HEK293 (cell line): ENCODE measurements around the gene VASH2.

Experiments used
- BCL11B ChIP-seq: fragments of 450-650 bp; formaldehyde crosslinking; IDR thresholded peaks from 2 replicates; pipeline ENCODE4 v1.5.1; 2016; ENCODE audit warnings: low read depth, missing biosample characterization, missing genetic modification characterization
- GLIS1 ChIP-seq: fragments of 450-650 bp; formaldehyde crosslinking; IDR thresholded peaks from 2 replicates; pipeline ENCODE4 v1.5.1; 2016; ENCODE audit warnings: missing biosample characterization, missing genetic modification characterization
- GLIS2 ChIP-seq: fragments of 450-650 bp; formaldehyde crosslinking; IDR thresholded peaks from 2 replicates; pipeline ENCODE4 v1.5.1; 2016; ENCODE audit warnings: missing biosample characterization, missing genetic modification characterization
- HOXA7 ChIP-seq: sonication (generic); formaldehyde crosslinking; IDR thresholded peaks from 2 replicates; pipeline ENCODE4 v1.8.1; 2022; ENCODE audit warnings: missing genetic modification reagents, borderline replicate concordance
- KLF10 ChIP-seq: fragments of 450-650 bp; IDR thresholded peaks from 2 replicates; pipeline ENCODE4 v1.5.1; 2018; ENCODE audit warnings: missing biosample characterization, mild to moderate bottlenecking, missing genetic modification characterization
- OSR2 ChIP-seq: fragments of 450-650 bp; formaldehyde crosslinking; IDR thresholded peaks from 2 replicates; pipeline ENCODE4 v1.5.1; 2016; ENCODE audit warnings: missing biosample characterization, missing genetic modification characterization
- PBX3 ChIP-seq: sonication (generic); formaldehyde crosslinking; IDR thresholded peaks from 2 replicates; pipeline ENCODE4 v1.8.1; 2022; ENCODE audit warnings: mild to moderate bottlenecking, moderate library complexity, missing genetic modification reagents
- REPIN1 ChIP-seq: fragments of 450-650 bp; formaldehyde crosslinking; IDR thresholded peaks from 2 replicates; pipeline ENCODE4 v1.5.1; 2017; ENCODE audit warnings: missing biosample characterization, missing genetic modification characterization, low read depth
- SALL2 ChIP-seq: fragments of 450-650 bp; formaldehyde crosslinking; IDR thresholded peaks from 2 replicates; pipeline ENCODE4 v1.5.0; 2017; ENCODE audit warnings: missing biosample characterization, mild to moderate bottlenecking, missing genetic modification characterization, borderline replicate concordance
- SETDB1 ChIP-seq: IDR thresholded peaks from one replicate; pipeline ENCODE4 v1.6.1; 2017; ENCODE audit warnings: mild to moderate bottlenecking, low read length, moderate library complexity, mixed read lengths; ENCODE audit not compliant: insufficient read length
- SP7 ChIP-seq: fragments of 450-650 bp; formaldehyde crosslinking; IDR thresholded peaks from 2 replicates; pipeline ENCODE4 v1.5.1; 2016; ENCODE audit warnings: missing biosample characterization, missing genetic modification characterization
- TCF7L2 ChIP-seq: IDR thresholded peaks from 2 replicates; pipeline ENCODE4 v1.6.1; 2011; ENCODE audit warnings: low read depth, mild to moderate bottlenecking, inconsistent platforms, low read length, moderate library complexity, borderline replicate concordance
- ZFP41 ChIP-seq: fragments of 450-650 bp; formaldehyde crosslinking; IDR thresholded peaks from 2 replicates; pipeline ENCODE4 v1.5.1; 2016; ENCODE audit warnings: missing biosample characterization, missing genetic modification characterization, borderline replicate concordance
- ZIC2 ChIP-seq: fragments of 450-650 bp; formaldehyde crosslinking; IDR thresholded peaks from 2 replicates; pipeline ENCODE4 v1.5.1; 2016; ENCODE audit warnings: missing biosample characterization, missing genetic modification characterization
- ZNF138 ChIP-seq: fragments of 450-650 bp; formaldehyde crosslinking; IDR thresholded peaks from 2 replicates; pipeline ENCODE4 v1.5.1; 2016; ENCODE audit warnings: missing biosample characterization, missing genetic modification characterization, borderline replicate concordance
- ZNF174 ChIP-seq: fragments of 450-650 bp; formaldehyde crosslinking; IDR thresholded peaks from 2 replicates; pipeline ENCODE4 v1.5.0; 2017; ENCODE audit warnings: missing biosample characterization, mild to moderate bottlenecking, missing genetic modification characterization
- ZNF175 ChIP-seq: fragments of 450-650 bp; formaldehyde crosslinking; IDR thresholded peaks from 2 replicates; pipeline ENCODE4 v1.5.1; 2016; ENCODE audit warnings: missing biosample characterization, missing genetic modification characterization
- ZNF202 ChIP-seq: fragments of 450-650 bp; formaldehyde crosslinking; IDR thresholded peaks from 2 replicates; pipeline ENCODE4 v1.5.1; 2016; ENCODE audit warnings: missing biosample characterization, missing genetic modification characterization, borderline replicate concordance
- ZNF37A ChIP-seq: fragments of 450-650 bp; IDR thresholded peaks from 2 replicates; pipeline ENCODE4 v1.5.1; 2018; ENCODE audit warnings: missing biosample characterization, missing genetic modification characterization
- ZNF391 ChIP-seq: fragments of 450-650 bp; formaldehyde crosslinking; IDR thresholded peaks from 2 replicates; pipeline ENCODE4 v1.5.1; 2016; ENCODE audit warnings: low read depth, missing biosample characterization, missing genetic modification characterization, borderline replicate concordance
- ZNF433 ChIP-seq: fragments of 450-650 bp; formaldehyde crosslinking; IDR thresholded peaks from 2 replicates; pipeline ENCODE4 v1.5.1; 2016; ENCODE audit warnings: missing biosample characterization, missing genetic modification characterization, low read depth
- ZNF473 ChIP-seq: fragments of 450-650 bp; formaldehyde crosslinking; IDR thresholded peaks from 2 replicates; pipeline ENCODE4 v1.5.1; 2017; ENCODE audit warnings: missing biosample characterization, missing genetic modification characterization
- ZNF521 ChIP-seq: fragments of 450-650 bp; formaldehyde crosslinking; IDR thresholded peaks from 2 replicates; pipeline ENCODE4 v1.5.1; 2017; ENCODE audit warnings: missing biosample characterization, mild to moderate bottlenecking, missing genetic modification characterization
- ZNF558 ChIP-seq: fragments of 450-650 bp; formaldehyde crosslinking; IDR thresholded peaks from 2 replicates; pipeline ENCODE4 v1.5.1; 2016; ENCODE audit warnings: missing biosample characterization, missing genetic modification characterization
- ZNF624 ChIP-seq: fragments of 450-650 bp; formaldehyde crosslinking; IDR thresholded peaks from 2 replicates; pipeline ENCODE4 v1.5.1; 2017; ENCODE audit warnings: missing biosample characterization, missing genetic modification characterization
- ZNF626 ChIP-seq: fragments of 450-650 bp; sonication (Bioruptor Pico); formaldehyde crosslinking; IDR thresholded peaks from 2 replicates; pipeline ENCODE4 v1.5.1; 2018; ENCODE audit warnings: missing biosample characterization, missing genetic modification characterization, inconsistent platforms
- ZNF654 ChIP-seq: fragments of 450-650 bp; formaldehyde crosslinking; IDR thresholded peaks from 2 replicates; pipeline ENCODE4 v1.5.1; 2016; ENCODE audit warnings: low read depth, missing biosample characterization, missing genetic modification characterization
- ZNF830 ChIP-seq: fragments of 450-650 bp; IDR thresholded peaks from 2 replicates; pipeline ENCODE4 v1.5.0; 2018; ENCODE audit warnings: missing biosample characterization, missing genetic modification characterization, low read depth, mild to moderate bottlenecking, moderate library complexity
- ZNF843 ChIP-seq: fragments of 450-650 bp; formaldehyde crosslinking; IDR thresholded peaks from 2 replicates; pipeline ENCODE4 v1.5.1; 2016; ENCODE audit warnings: missing biosample characterization, missing genetic modification characterization
- TF ChIP-seq, protein P1 (sequence below): fragments of 450-650 bp; formaldehyde crosslinking; IDR thresholded peaks from 2 replicates; pipeline ENCODE4 v1.5.1; 2016; ENCODE audit warnings: missing biosample characterization, missing genetic modification characterization
- TF ChIP-seq, protein P2 (sequence below): fragments of 450-650 bp; formaldehyde crosslinking; IDR thresholded peaks from 2 replicates; pipeline ENCODE4 v1.5.1; 2016; ENCODE audit warnings: missing biosample characterization, missing genetic modification characterization
- TF ChIP-seq, protein P3 (sequence below): fragments of 450-650 bp; formaldehyde crosslinking; IDR thresholded peaks from 2 replicates; pipeline ENCODE4 v1.5.1; 2016; ENCODE audit warnings: missing biosample characterization, missing genetic modification characterization, borderline replicate concordance

VASH2 gene

GRCh38 chr1:212951126-212951946 lies 995 bp downstream of the VASH2 start (continued):
- TF ChIP-seq REPIN1 (tag by site-specific recombination) (no peak), ZNF433 (tag by site-specific recombination) (no peak), SP7 (tag by site-specific recombination) (no peak), ZNF175 (tag by site-specific recombination) (no peak), ZFP41 (tag by site-specific recombination) (no peak), ZNF391 (tag by site-specific recombination) (no peak), ZNF37A (tag by site-specific recombination) (no peak), ZNF521 (tag by site-specific recombination) (no peak), SETDB1 (no peak), GLIS2 (tag by site-specific recombination) (0 out of 2 replicates have a peak, but pooled peaks have one; percentile 67), GLIS1 (peak; percentile 47; the same call in 1 of the 2 replicates), ZNF174 (tag by site-specific recombination) (no peak), ZNF626 (tag by site-specific recombination) (no peak), ZIC2 (peak; percentile 73; the same call in 1 of the 2 replicates), PBX3 (0 out of 2 replicates have a peak, but pooled peaks have one; percentile 1), ZNF624 (tag by site-specific recombination) (no peak), ZNF202 (tag by site-specific recombination) (no peak), ZNF138 (tag by site-specific recombination) (no peak), ZNF473 (tag by site-specific recombination) (no peak), OSR2 (tag by site-specific recombination) (no peak), ZNF558 (tag by site-specific recombination) (no peak), ZNF830 (tag by site-specific recombination) (no peak), SALL2 (tag by site-specific recombination) (no peak), HOXA7 (CRISPR knock-in tag) (no peak), TCF7L2 (no peak), ZNF654 (tag by site-specific recombination) (no peak), BCL11B (tag by site-specific recombination) (no peak), ZNF843 (no peak), KLF10 (no peak)
- TF ChIP-seq, protein P1, sequence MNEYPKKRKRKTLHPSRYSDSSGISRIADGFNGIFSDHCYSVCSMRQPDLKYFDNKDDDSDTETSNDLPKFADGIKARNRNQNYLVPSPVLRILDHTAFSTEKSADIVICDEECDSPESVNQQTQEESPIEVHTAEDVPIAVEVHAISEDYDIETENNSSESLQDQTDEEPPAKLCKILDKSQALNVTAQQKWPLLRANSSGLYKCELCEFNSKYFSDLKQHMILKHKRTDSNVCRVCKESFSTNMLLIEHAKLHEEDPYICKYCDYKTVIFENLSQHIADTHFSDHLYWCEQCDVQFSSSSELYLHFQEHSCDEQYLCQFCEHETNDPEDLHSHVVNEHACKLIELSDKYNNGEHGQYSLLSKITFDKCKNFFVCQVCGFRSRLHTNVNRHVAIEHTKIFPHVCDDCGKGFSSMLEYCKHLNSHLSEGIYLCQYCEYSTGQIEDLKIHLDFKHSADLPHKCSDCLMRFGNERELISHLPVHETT (tag by site-specific recombination), result no peak
- TF ChIP-seq, protein P2, sequence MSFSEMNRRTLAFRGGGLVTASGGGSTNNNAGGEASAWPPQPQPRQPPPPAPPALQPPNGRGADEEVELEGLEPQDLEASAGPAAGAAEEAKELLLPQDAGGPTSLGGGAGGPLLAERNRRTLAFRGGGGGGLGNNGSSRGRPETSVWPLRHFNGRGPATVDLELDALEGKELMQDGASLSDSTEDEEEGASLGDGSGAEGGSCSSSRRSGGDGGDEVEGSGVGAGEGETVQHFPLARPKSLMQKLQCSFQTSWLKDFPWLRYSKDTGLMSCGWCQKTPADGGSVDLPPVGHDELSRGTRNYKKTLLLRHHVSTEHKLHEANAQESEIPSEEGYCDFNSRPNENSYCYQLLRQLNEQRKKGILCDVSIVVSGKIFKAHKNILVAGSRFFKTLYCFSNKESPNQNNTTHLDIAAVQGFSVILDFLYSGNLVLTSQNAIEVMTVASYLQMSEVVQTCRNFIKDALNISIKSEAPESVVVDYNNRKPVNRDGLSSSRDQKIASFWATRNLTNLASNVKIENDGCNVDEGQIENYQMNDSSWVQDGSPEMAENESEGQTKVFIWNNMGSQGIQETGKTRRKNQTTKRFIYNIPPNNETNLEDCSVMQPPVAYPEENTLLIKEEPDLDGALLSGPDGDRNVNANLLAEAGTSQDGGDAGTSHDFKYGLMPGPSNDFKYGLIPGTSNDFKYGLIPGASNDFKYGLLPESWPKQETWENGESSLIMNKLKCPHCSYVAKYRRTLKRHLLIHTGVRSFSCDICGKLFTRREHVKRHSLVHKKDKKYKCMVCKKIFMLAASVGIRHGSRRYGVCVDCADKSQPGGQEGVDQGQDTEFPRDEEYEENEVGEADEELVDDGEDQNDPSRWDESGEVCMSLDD, result 0 out of 2 replicates have a peak, but pooled peaks have one; percentile 25
- TF ChIP-seq, protein P3, sequence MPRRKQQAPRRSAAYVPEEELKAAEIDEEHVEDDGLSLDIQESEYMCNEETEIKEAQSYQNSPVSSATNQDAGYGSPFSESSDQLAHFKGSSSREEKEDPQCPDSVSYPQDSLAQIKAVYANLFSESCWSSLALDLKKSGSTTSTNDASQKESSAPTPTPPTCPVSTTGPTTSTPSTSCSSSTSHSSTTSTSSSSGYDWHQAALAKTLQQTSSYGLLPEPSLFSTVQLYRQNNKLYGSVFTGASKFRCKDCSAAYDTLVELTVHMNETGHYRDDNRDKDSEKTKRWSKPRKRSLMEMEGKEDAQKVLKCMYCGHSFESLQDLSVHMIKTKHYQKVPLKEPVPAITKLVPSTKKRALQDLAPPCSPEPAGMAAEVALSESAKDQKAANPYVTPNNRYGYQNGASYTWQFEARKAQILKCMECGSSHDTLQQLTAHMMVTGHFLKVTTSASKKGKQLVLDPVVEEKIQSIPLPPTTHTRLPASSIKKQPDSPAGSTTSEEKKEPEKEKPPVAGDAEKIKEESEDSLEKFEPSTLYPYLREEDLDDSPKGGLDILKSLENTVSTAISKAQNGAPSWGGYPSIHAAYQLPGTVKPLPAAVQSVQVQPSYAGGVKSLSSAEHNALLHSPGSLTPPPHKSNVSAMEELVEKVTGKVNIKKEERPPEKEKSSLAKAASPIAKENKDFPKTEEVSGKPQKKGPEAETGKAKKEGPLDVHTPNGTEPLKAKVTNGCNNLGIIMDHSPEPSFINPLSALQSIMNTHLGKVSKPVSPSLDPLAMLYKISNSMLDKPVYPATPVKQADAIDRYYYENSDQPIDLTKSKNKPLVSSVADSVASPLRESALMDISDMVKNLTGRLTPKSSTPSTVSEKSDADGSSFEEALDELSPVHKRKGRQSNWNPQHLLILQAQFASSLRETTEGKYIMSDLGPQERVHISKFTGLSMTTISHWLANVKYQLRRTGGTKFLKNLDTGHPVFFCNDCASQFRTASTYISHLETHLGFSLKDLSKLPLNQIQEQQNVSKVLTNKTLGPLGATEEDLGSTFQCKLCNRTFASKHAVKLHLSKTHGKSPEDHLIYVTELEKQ, result no peak
